Measurements from ENCODE around the gene TSNAX.

DNA sequence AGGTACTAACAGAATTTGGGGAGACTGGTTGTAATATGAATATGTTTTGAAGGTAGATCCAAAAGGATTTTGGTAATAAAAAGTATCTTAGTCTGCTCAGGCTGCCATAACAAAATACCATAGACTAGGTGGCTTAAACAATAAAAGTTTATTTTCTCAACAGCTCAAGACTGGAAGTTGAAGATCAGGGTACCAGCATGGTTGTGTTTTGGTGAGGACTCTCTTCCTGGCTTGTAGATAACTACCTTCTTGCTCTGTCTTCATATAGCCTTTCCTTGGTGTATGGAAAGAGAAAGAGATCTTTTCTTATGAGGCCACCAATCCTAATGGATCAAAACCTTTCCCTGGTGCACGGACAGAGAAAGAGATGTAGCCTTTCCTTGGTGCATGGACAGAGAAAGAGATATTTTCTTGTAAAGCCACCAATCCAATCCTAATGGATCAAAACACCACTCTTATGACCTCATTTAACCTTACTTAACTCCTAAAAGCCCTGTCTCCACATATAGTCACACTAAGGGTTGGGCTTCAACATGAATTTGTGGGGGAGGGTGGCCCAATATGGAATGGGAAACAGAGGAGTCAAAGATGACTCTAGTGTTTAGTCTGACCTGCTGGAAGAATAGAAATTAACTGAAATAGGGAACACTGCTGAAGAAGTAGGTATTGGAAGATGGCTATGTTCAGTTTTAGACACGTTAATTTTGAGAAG lies 5.4 kb upstream of the TSNAX start:
- TF ChIP-seq POLR2A (IDR thresholded peaks at IDR 0.05) = no peak
- TF ChIP-seq, protein P1, sequence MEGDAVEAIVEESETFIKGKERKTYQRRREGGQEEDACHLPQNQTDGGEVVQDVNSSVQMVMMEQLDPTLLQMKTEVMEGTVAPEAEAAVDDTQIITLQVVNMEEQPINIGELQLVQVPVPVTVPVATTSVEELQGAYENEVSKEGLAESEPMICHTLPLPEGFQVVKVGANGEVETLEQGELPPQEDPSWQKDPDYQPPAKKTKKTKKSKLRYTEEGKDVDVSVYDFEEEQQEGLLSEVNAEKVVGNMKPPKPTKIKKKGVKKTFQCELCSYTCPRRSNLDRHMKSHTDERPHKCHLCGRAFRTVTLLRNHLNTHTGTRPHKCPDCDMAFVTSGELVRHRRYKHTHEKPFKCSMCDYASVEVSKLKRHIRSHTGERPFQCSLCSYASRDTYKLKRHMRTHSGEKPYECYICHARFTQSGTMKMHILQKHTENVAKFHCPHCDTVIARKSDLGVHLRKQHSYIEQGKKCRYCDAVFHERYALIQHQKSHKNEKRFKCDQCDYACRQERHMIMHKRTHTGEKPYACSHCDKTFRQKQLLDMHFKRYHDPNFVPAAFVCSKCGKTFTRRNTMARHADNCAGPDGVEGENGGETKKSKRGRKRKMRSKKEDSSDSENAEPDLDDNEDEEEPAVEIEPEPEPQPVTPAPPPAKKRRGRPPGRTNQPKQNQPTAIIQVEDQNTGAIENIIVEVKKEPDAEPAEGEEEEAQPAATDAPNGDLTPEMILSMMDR (IDR thresholded peaks at IDR 0.05) = no peak
- TF ChIP-seq POLR2AphosphoS5 (IDR thresholded peaks at IDR 0.05) = no peak
- TF ChIP-seq EP300 (IDR thresholded peaks at IDR 0.05) = no peak
